H1 (cell line): ENCODE results near the gene MKX. TPM values are rescaled to one million over a fixed set of nuclear protein-coding genes. Genes with fewer than 3 reads are reported as not detected.

Experiments
- BCL11A ChIP-seq, 2 experiments: IDR thresholded peaks; one replicate each; pipeline ENCODE4 v1.6.1; 2011; ENCODE audit warnings: low read depth in 2 of 2, low read length in 2 of 2, mild to moderate bottlenecking in 2 of 2
- BRCA1 ChIP-seq: IDR thresholded peaks from 2 replicates; pipeline ENCODE4 v1.6.1; 2012; ENCODE audit warnings: low read depth, low read length, improper control_type of control experiment
- CBX5 ChIP-seq: fragments of 300-800, 300-1000 bp; sonication (generic); IDR thresholded peaks from 2 replicates; pipeline ENCODE4 v1.7.1; 2016; ENCODE audit warnings: antibody characterized with exemption, low read length, low read depth
- EP300 ChIP-seq, 2 experiments: IDR thresholded peaks; 1 replicate in 1 of 2; 2 replicates in 1 of 2; pipeline ENCODE4 v1.6.1; 2011 to 2012; ENCODE audit warnings: low read depth in 2 of 2, low read length in 2 of 2, mild to moderate bottlenecking in 2 of 2, borderline replicate concordance in 1 of 2, inconsistent platforms in 1 of 2, moderate library complexity in 1 of 2
- GABPA ChIP-seq: IDR thresholded peaks from 2 replicates; pipeline ENCODE4 v1.6.1; 2011; ENCODE audit warnings: mild to moderate bottlenecking, low read length, moderate library complexity, borderline replicate concordance; ENCODE audit not compliant: insufficient read depth
- KDM1A ChIP-seq: fragments of 200-600, 300-600 bp; sonication (generic); IDR thresholded peaks from 2 replicates; pipeline ENCODE4 v1.7.1; 2016; ENCODE audit warnings: mild to moderate bottlenecking, low read length, borderline replicate concordance
- NRF1 ChIP-seq: IDR thresholded peaks from 2 replicates; pipeline ENCODE4 v1.6.1; 2011; ENCODE audit warnings: mild to moderate bottlenecking, low read depth, low read length, improper control_type of control experiment
- SUZ12 ChIP-seq: fragments of 200-600 bp; sonication (generic); IDR thresholded peaks from 2 replicates; pipeline ENCODE4 v1.6.1; 2012; ENCODE audit warnings: mild to moderate bottlenecking, inconsistent platforms, low read length, moderate library complexity, mixed read lengths
- polyA plus RNA-seq, 7 experiments: library from polyadenylated mRNA; depleted of rRNA in 3 of 7; stranded (reverse) in 5 of 7; unstranded in 2 of 7; fragments of >200 nt in 5 of 7; fragments of 200-250 nt in 2 of 7; gene quantifications; 1 replicate in 5 of 7; 2 replicates in 1 of 7; 4 replicates in 1 of 7; pipeline versions ENCODE4 v1.2.1 to v1.2.3, GENCODE V29; 2011 to 2013; ENCODE audit warnings: missing spikeins in 2 of 7, mixed read lengths in 2 of 7
- total RNA-seq: library from RNA; stranded (reverse); fragmentation: NEBNext Ultra II Directional; extraction: Animal tissue kit (Norgen Biotek cat#: 25700); gene quantifications from 2 replicates; pipeline ENCODE4 v1.2.1, GENCODE V29; 2021
- TF ChIP-seq, protein P1 (sequence below): fragments of 300-600 bp; sonication (generic); IDR thresholded peaks from 2 replicates; pipeline ENCODE4 v1.7.1; 2012; ENCODE audit warnings: low read length, moderate library complexity, mild to moderate bottlenecking, inconsistent platforms; ENCODE audit not compliant: insufficient replicate concordance

Gene MKX
- total and polyA plus RNA-seq, 2 of the 8 experiments (the other 6 are each of a cell fraction or from before 2014, with no cell fraction given) = 0.21 to 1.3 TPM

GRCh38 chr10:27688276-27688675 is 57.3 kb downstream of the MKX start (continued):
- TF ChIP-seq, protein P1, sequence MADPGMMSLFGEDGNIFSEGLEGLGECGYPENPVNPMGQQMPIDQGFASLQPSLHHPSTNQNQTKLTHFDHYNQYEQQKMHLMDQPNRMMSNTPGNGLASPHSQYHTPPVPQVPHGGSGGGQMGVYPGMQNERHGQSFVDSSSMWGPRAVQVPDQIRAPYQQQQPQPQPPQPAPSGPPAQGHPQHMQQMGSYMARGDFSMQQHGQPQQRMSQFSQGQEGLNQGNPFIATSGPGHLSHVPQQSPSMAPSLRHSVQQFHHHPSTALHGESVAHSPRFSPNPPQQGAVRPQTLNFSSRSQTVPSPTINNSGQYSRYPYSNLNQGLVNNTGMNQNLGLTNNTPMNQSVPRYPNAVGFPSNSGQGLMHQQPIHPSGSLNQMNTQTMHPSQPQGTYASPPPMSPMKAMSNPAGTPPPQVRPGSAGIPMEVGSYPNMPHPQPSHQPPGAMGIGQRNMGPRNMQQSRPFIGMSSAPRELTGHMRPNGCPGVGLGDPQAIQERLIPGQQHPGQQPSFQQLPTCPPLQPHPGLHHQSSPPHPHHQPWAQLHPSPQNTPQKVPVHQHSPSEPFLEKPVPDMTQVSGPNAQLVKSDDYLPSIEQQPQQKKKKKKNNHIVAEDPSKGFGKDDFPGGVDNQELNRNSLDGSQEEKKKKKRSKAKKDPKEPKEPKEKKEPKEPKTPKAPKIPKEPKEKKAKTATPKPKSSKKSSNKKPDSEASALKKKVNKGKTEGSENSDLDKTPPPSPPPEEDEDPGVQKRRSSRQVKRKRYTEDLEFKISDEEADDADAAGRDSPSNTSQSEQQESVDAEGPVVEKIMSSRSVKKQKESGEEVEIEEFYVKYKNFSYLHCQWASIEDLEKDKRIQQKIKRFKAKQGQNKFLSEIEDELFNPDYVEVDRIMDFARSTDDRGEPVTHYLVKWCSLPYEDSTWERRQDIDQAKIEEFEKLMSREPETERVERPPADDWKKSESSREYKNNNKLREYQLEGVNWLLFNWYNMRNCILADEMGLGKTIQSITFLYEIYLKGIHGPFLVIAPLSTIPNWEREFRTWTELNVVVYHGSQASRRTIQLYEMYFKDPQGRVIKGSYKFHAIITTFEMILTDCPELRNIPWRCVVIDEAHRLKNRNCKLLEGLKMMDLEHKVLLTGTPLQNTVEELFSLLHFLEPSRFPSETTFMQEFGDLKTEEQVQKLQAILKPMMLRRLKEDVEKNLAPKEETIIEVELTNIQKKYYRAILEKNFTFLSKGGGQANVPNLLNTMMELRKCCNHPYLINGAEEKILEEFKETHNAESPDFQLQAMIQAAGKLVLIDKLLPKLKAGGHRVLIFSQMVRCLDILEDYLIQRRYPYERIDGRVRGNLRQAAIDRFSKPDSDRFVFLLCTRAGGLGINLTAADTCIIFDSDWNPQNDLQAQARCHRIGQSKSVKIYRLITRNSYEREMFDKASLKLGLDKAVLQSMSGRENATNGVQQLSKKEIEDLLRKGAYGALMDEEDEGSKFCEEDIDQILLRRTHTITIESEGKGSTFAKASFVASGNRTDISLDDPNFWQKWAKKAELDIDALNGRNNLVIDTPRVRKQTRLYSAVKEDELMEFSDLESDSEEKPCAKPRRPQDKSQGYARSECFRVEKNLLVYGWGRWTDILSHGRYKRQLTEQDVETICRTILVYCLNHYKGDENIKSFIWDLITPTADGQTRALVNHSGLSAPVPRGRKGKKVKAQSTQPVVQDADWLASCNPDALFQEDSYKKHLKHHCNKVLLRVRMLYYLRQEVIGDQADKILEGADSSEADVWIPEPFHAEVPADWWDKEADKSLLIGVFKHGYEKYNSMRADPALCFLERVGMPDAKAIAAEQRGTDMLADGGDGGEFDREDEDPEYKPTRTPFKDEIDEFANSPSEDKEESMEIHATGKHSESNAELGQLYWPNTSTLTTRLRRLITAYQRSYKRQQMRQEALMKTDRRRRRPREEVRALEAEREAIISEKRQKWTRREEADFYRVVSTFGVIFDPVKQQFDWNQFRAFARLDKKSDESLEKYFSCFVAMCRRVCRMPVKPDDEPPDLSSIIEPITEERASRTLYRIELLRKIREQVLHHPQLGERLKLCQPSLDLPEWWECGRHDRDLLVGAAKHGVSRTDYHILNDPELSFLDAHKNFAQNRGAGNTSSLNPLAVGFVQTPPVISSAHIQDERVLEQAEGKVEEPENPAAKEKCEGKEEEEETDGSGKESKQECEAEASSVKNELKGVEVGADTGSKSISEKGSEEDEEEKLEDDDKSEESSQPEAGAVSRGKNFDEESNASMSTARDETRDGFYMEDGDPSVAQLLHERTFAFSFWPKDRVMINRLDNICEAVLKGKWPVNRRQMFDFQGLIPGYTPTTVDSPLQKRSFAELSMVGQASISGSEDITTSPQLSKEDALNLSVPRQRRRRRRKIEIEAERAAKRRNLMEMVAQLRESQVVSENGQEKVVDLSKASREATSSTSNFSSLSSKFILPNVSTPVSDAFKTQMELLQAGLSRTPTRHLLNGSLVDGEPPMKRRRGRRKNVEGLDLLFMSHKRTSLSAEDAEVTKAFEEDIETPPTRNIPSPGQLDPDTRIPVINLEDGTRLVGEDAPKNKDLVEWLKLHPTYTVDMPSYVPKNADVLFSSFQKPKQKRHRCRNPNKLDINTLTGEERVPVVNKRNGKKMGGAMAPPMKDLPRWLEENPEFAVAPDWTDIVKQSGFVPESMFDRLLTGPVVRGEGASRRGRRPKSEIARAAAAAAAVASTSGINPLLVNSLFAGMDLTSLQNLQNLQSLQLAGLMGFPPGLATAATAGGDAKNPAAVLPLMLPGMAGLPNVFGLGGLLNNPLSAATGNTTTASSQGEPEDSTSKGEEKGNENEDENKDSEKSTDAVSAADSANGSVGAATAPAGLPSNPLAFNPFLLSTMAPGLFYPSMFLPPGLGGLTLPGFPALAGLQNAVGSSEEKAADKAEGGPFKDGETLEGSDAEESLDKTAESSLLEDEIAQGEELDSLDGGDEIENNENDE = no peak
- no peak for TF ChIP-seq KDM1A
- TF ChIP-seq BRCA1 = no peak
- TF ChIP-seq BCL11A (IDR thresholded peaks at IDR 0.05; ENCODE audit: low read depth in 2 of 2, low read length in 2 of 2) = no peak
- TF ChIP-seq EP300 (IDR thresholded peaks at IDR 0.05; ENCODE audit: borderline replicate concordance in 1 of 2, low read depth in 2 of 2, low read length in 2 of 2) = no peak
- no peak for TF ChIP-seq CBX5
- TF ChIP-seq NRF1 = no peak
- TF ChIP-seq SUZ12 = no peak
- TF ChIP-seq GABPA = no peak
